LNCaP clone FGC (cell line): ENCODE measurements around the gene ANO5.
A peak's percentile ranks its signal among the peaks of the same experiment; 100 is the strongest.

Experiments used
- DNase-seq: peaks from one replicate; pipeline ENCODE4 v3.0.0-alpha.2; 2011; ENCODE audit warnings: low read depth
- H3K4me3 ChIP-seq: 2 replicates; pipeline ENCODE4 v1.5.1; 2011; ENCODE audit warnings: mild to moderate bottlenecking, low read depth, low read length, control low read depth
- TF ChIP-seq, protein P1 (sequence below): IDR thresholded peaks from 2 replicates; pipeline ENCODE4 v1.5.1; 2012; ENCODE audit warnings: mild to moderate bottlenecking; ENCODE audit not compliant: control insufficient read depth, insufficient read depth; ENCODE audit errors: extremely low read depth

Gene ANO5

GRCh38 chr11:22221143-22221542, 28.3 kb downstream of the ANO5 start:
- H3K4me3 ChIP-seq, result no peak overlapping the region
- TF ChIP-seq, protein P1, sequence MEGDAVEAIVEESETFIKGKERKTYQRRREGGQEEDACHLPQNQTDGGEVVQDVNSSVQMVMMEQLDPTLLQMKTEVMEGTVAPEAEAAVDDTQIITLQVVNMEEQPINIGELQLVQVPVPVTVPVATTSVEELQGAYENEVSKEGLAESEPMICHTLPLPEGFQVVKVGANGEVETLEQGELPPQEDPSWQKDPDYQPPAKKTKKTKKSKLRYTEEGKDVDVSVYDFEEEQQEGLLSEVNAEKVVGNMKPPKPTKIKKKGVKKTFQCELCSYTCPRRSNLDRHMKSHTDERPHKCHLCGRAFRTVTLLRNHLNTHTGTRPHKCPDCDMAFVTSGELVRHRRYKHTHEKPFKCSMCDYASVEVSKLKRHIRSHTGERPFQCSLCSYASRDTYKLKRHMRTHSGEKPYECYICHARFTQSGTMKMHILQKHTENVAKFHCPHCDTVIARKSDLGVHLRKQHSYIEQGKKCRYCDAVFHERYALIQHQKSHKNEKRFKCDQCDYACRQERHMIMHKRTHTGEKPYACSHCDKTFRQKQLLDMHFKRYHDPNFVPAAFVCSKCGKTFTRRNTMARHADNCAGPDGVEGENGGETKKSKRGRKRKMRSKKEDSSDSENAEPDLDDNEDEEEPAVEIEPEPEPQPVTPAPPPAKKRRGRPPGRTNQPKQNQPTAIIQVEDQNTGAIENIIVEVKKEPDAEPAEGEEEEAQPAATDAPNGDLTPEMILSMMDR, result no peak
- DNase-seq, result no peak

DNA sequence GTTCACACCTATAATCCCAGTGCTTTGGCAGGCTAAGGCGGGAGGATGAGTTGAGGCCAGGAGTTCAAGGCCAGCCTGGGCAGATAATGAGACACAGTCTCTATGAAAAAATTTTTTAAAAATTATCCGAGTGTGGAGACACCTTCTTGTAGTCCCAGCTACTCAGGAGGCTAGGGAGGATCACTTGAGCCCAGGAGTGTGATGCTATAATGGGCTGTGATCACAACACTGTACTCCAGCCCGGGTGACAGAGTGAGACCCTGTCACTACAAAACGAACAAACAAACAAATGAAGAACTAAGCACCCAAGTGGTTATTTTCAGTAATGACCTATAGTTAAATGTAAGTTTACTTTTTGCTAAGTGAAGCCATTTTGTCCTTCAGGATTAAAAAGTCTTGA, 32.3 kb downstream of the ANO5 start:
- no peak overlapping the region for H3K4me3 ChIP-seq
- no peak for DNase-seq
- TF ChIP-seq, protein P1, result no peak

GRCh38 chr11:22234743-22235142, 41.9 kb downstream of the ANO5 start:
- TF ChIP-seq, protein P1, result no peak
- no peak overlapping the region for H3K4me3 ChIP-seq
- no peak for DNase-seq

DNA sequence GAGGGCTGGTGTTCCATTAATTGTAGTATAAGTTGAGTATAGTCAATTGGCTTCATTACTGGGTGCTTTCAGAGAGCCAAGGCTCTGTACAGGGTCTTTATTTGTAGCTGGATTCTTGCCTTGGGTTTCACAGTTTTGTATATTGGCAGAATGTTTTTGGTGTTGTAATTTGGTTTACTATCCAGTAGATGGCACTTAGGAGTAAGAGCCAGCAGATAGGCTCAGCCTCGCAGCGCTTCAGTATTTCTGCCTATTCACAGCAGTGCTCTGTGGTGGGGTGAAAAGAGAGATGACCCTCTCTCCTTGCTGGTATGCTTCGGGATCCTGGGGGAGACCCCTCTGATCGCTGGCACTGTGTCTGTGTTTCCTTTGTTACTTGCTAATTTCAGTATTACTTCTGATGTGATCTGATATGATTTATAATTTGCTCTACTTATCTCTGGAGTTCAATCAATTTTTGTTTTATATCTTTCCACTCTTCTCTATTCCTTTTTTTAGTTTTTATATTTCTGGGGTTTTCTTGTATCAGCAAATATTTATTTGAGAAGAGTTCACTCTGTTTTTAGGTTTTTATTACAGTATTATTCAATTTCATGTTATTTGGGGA, 52.2 kb downstream of the ANO5 start:
- DNase-seq, result peak; percentile 1
- H3K4me3 ChIP-seq, result no peak overlapping the region

GRCh38 chr11:22246992-22247391, 54.1 kb downstream of the ANO5 start:
- DNase-seq, result no peak
- TF ChIP-seq, protein P1, result no peak
- no peak overlapping the region for H3K4me3 ChIP-seq

More for the DNA sequence above, 52.2 kb downstream of the ANO5 start:
- TF ChIP-seq, protein P1, result peak; percentile 70

DNA sequence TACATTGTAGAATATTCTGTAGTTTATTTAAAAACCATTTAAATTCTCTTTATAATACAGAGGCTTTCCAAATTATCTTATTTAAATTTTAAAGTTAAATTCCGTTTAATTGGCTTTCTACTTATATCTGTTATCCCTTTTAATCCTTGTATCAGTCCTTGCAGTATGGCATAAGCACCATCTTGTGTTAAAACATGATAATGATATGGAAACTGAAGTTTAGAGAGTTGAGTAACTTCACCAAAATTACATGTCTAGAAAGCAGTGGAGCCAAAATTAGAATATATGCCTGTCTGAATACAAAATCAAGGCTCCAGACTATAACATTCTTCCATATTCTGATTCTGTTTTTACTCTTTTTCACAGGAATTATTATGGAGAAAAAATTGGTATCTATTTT, 57.0 kb downstream of the ANO5 start:
- H3K4me3 ChIP-seq, result no peak overlapping the region
- TF ChIP-seq, protein P1, result no peak
- DNase-seq, result no peak

DNA sequence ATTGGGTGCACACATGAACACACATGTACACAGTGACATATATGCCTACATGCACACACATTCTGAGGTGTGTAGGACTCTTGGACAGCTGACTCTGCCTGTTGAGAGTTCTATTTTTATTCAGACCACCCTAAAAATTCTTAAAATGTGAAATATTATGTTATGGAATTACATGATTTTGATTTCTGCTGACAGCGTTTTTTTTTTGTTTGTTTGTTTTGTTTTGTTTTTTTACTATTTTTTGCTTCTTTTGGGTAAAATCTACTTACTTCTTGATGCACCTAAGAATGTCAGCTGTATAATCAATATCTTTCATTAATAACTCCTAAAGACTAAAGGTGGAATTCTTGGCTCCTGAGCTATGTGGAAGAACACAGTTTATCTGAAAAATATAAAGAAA, 64.0 kb downstream of the ANO5 start:
- no peak overlapping the region for H3K4me3 ChIP-seq
- TF ChIP-seq, protein P1, result no peak
- no peak for DNase-seq
